PC-3 (cell line): ENCODE results near the gene FOXP1. TPM values are rescaled to one million over a fixed set of nuclear protein-coding genes. Genes with fewer than 3 reads are reported as not detected.

Source experiments
- ATAC-seq: fragments of 200-7000 bp; cut with Tn5 transposase; 2 replicates; pipeline ENCODE4 v1.9.1; 2020; ENCODE audit warnings: mild to moderate bottlenecking, moderate library complexity
- BruUV-seq: library from RNA; stranded (reverse); fragments of 400-500 nt; replicated peaks from 2 replicates; lab custom pipeline; 2021; lab: Mats Ljungman, UMichigan
- CTCF ChIA-PET: fragments of 300-600 bp; sonication (Branson Sonifier 250); formaldehyde crosslinking; loops from one replicate; lab custom pipeline; 2022; ENCODE audit warnings: antibody characterized with exemption; lab: Charles Lee
- POLR2A ChIA-PET: fragments of 300-600 bp; sonication (Branson Sonifier 250); formaldehyde crosslinking; loops from one replicate; lab custom pipeline; 2022; ENCODE audit warnings: antibody characterized with exemption; ENCODE audit not compliant: unreplicated experiment; lab: Charles Lee
- DNase-seq: peaks from one replicate; pipeline ENCODE4 v3.0.0-alpha.2; 2015
- H2AFZ ChIP-seq: fragments of 300-600 bp; sonication (generic); 2 replicates; pipeline ENCODE4 v1.6.0; 2016; ENCODE audit warnings: antibody characterized with exemption, low read length
- H3F3A ChIP-seq: fragments of 300-600 bp; sonication (generic); one replicate; pipeline ENCODE4 v1.6.0; 2017; ENCODE audit warnings: antibody characterized with exemption, low read length, control low read depth, mild to moderate bottlenecking; ENCODE audit not compliant: unreplicated experiment
- H3K27ac ChIP-seq: fragments of 300-600 bp; sonication (generic); 2 replicates; pipeline ENCODE4 v1.5.1; 2016; ENCODE audit warnings: mild to moderate bottlenecking, low read length
- H3K27me3 ChIP-seq: fragments of 300-600 bp; sonication (generic); 2 replicates; pipeline ENCODE4 v1.6.1; 2016; ENCODE audit warnings: low read length, mixed read lengths
- H3K36me3 ChIP-seq: fragments of 300-600 bp; sonication (generic); 2 replicates; pipeline ENCODE4 v1.6.1; 2016; ENCODE audit warnings: low read depth, mixed run types, low read length, mixed read lengths
- H3K4me1 ChIP-seq: fragments of 300-600 bp; sonication (generic); 2 replicates; pipeline ENCODE4 v1.5.1; 2016; ENCODE audit warnings: low read length; ENCODE audit not compliant: insufficient read depth
- H3K4me2 ChIP-seq: fragments of 300-600 bp; sonication (generic); 2 replicates; pipeline ENCODE4 v1.6.0; 2016; ENCODE audit warnings: low read length
- H3K4me3 ChIP-seq: fragments of 300-600 bp; sonication (generic); 2 replicates; pipeline ENCODE4 v1.5.1; 2016; ENCODE audit warnings: mild to moderate bottlenecking, low read length, mixed read lengths
- H3K79me2 ChIP-seq: fragments of 300-600 bp; sonication (generic); 2 replicates; pipeline ENCODE4 v1.6.1; 2017; ENCODE audit warnings: low read length, mixed read lengths
- H3K9ac ChIP-seq: fragments of 300-600 bp; sonication (generic); 2 replicates; pipeline ENCODE4 v1.6.0; 2016; ENCODE audit warnings: mild to moderate bottlenecking, low read length
- H3K9me2 ChIP-seq: fragments of 300-600 bp; sonication (generic); replicated peaks from 2 replicates; pipeline ENCODE4 v1.6.1; 2016; ENCODE audit warnings: mixed run types, low read length, mixed read lengths
- H3K9me3 ChIP-seq: fragments of 300-600 bp; sonication (generic); 2 replicates; pipeline ENCODE4 v1.6.1; 2016; ENCODE audit warnings: low read length, mixed read lengths
- H4K20me1 ChIP-seq: fragments of 300-600 bp; sonication (generic); 2 replicates; pipeline ENCODE4 v1.6.1; 2016; ENCODE audit warnings: low read length, mixed read lengths
- CTCF ChIP-seq: fragments of 300-600 bp; sonication (generic); conservative IDR thresholded peaks from 2 replicates; pipeline ENCODE4 v1.5.1; 2017; ENCODE audit warnings: antibody characterized with exemption, low read depth, mild to moderate bottlenecking, low read length
- EZH2 ChIP-seq: fragments of 300-600 bp; sonication (generic); IDR thresholded peaks from one replicate; pipeline ENCODE4 v1.6.1; 2017; ENCODE audit warnings: antibody characterized with exemption, mild to moderate bottlenecking, low read length; ENCODE audit not compliant: unreplicated experiment
- EZH2phosphoT487 ChIP-seq: fragments of 300-600 bp; sonication (generic); IDR thresholded peaks from 2 replicates; pipeline ENCODE4 v1.6.1; 2018; ENCODE audit warnings: mild to moderate bottlenecking, antibody characterized with exemption, low read length, borderline replicate concordance
- intact Hi-C: fragments of 100-400 bp; cut with micrococcal nuclease; formaldehyde crosslinking; loops from 2 replicates; pipeline ENCODE4 v1.9.0; 2023
- total RNA-seq: library from RNA; depleted of rRNA; stranded (reverse); fragments of >200 nt; gene quantifications from 2 replicates; pipeline ENCODE4 v1.2.3, GENCODE V29; 2014

Gene FOXP1
- total RNA-seq, 1 experiment from 2014 or later = 35.3 TPM

GRCh38 chr3:71579326-71579934 is 4.1 kb downstream of the FOXP1 start:
- H3K27me3 ChIP-seq = no peaks in the 10 kb centered on the region
- no peak for ATAC-seq
- H2AFZ ChIP-seq = no peak overlapping the region
- POLR2A ChIA-PET = no interaction called here
- H3K4me2 ChIP-seq = peak overlapping the region; percentile 85
- TF ChIP-seq EZH2 = no peak
- TF ChIP-seq EZH2phosphoT487 = no peak
- TF ChIP-seq CTCF = no peak
- no TSS peak for BruUV-seq
- peaks cover 45% of the 10 kb centered on the region for H3K79me2 ChIP-seq
- no peak overlapping the region for H3K9ac ChIP-seq
- H3K4me1 ChIP-seq = peaks cover 38% of the 10 kb centered on the region
- H3K4me3 ChIP-seq = peak overlapping the region; percentile 91; the same call in 1 of the 2 replicates
- H3K27ac ChIP-seq = no peak overlapping the region
- no peaks in the 10 kb centered on the region for H3F3A ChIP-seq
- intact Hi-C loops = no loop called here
- no peaks in the 10 kb centered on the region for H3K9me2 ChIP-seq
- no peaks in the 10 kb centered on the region for H3K36me3 ChIP-seq
- DNase-seq = no peak
- H3K9me3 ChIP-seq = no peaks in the 10 kb centered on the region
- CTCF ChIA-PET = no interaction called here
- no peaks in the 10 kb centered on the region for H4K20me1 ChIP-seq

GRCh38 chr3:71578054-71578751 is 5.3 kb downstream of the FOXP1 start:
- Histone ChIP-seq H3K79me2 (peaks cover 45% of the 10 kb centered on the region), H4K20me1 (no peaks in the 10 kb centered on the region), H3K4me1 (peaks cover 38% of the 10 kb centered on the region), H3F3A (no peaks in the 10 kb centered on the region), H3K9ac (no peak overlapping the region), H3K4me2 (peak overlapping the region; percentile 85), H3K27ac (no peak overlapping the region), H3K36me3 (no peaks in the 10 kb centered on the region), H2AFZ (no peak overlapping the region), H3K27me3 (no peaks in the 10 kb centered on the region), H3K9me3 (no peaks in the 10 kb centered on the region), H3K9me2 (no peaks in the 10 kb centered on the region), H3K4me3 (peak overlapping the region; percentile 7; the same call in 1 of the 2 replicates)
- intact Hi-C loops = loop anchor here (1.0 kb wide), 1 partner anchor 33 kb away; no protein-coding TSS in a partner anchor
- no peak for TF ChIP-seq EZH2
- no TSS peak for BruUV-seq
- ChIA-PET CTCF (no interaction called here), POLR2A (interaction anchor here (0.6 kb wide), 2 partner anchors 155 to 228 kb away, joined by 3 to 4 read pairs; no protein-coding TSS in a partner anchor)
- DNase-seq (peak; percentile 75), ATAC-seq (peak; percentile 21)

- Histone ChIP-seq H3K4me3 (no peak overlapping the region), H3F3A (no peaks in the 10 kb centered on the region), H3K27me3 (no peaks in the 10 kb centered on the region), H3K36me3 (no peaks in the 10 kb centered on the region), H3K27ac (no peak overlapping the region), H4K20me1 (no peaks in the 10 kb centered on the region), H3K9me3 (no peaks in the 10 kb centered on the region), H3K4me2 (no peak overlapping the region), H3K9me2 (no peaks in the 10 kb centered on the region), H3K9ac (no peak overlapping the region), H2AFZ (no peak overlapping the region), H3K79me2 (peaks cover 37% of the 10 kb centered on the region), H3K4me1 (peaks cover 38% of the 10 kb centered on the region)
- DNase-seq (no peak), ATAC-seq (no peak)
- ChIA-PET CTCF (no interaction called here), POLR2A (interaction anchor here (0.6 kb wide), 1 partner anchor 39 kb away, joined by 7 read pairs; no protein-coding TSS in a partner anchor)
- BruUV-seq = no TSS peak
- intact Hi-C loops = no loop called here
- TF ChIP-seq EZH2phosphoT487 (no peak), EZH2 (no peak), CTCF (no peak)
These were observed 6.5 kb downstream of the FOXP1 start for GRCh38 chr3:71577011-71577410.
